Hindlimb muscle (tissue), 1 donor: ENCODE data around the gene FKBP1A. TPM values are rescaled to one million over a fixed set of nuclear protein-coding genes. Genes with fewer than 3 reads are reported as not detected.

Experiments used
- DNase-seq: peaks from one replicate; pipeline ENCODE4 v3.0.0-alpha.2; 2013
- polyA plus RNA-seq: library from polyadenylated mRNA; unstranded; fragments of 120-200 nt; gene quantifications from one replicate; pipeline ENCODE4 v1.2.1, GENCODE V29; 2013; ENCODE audit not compliant: insufficient read length

FKBP1A gene
- polyA plus RNA-seq = 257 TPM

GRCh38 chr20:1392693-1393506 is at the start of gene FKBP1A:
Gene FKBP1A (minus strand): TSS chr20:1393054. CDS start chr20:1392998, 56 bp downstream.
- DNase-seq = peak; percentile 99

DNA sequence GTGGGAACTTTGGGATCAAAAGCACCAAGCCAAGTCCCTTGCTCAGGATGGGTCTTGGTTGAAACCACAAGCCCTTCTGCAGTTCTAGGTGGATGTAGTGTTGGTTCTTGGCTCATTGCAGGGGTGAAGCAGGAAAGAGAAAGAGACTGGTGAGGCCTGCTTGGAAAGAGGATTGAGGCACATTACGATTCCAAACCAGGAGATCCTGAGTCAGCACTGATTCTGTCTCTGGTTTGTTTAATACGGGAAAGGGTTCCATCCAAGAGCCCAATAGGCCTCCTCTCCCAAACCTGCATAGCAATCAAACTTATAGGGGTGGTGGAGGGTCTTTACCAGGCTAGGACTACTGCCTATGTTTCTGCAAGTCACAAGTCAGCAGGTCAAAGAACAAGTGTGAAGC is 49.5 kb upstream of the FKBP1A start:
- DNase-seq = no peak

- no peak for DNase-seq
Observed at GRCh38 chr20:1441133-1441532, 48.3 kb upstream of the FKBP1A start.

DNA sequence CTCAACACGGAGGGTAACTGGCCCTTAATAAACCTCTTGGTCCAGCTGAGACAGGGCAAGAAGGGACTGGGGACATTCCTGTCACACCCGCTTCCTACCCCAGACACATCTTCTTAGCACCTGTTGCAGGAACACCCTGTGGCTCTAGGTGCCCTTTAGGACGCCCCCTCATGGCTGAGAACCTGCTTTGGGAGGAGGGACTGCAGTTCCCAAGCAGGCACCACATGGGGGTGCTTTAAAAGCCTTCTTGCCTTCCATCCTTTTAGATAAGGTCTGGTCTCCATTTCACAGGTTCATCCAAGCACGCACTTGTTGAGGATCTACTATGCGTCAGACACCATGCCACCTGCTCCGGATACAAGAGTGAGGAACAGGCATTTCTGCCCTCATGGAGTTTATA is 47.2 kb upstream of the FKBP1A start:
- DNase-seq = no peak

- DNase-seq = no peak
Observed at GRCh38 chr20:1438361-1438760, 45.5 kb upstream of the FKBP1A start.

DNA sequence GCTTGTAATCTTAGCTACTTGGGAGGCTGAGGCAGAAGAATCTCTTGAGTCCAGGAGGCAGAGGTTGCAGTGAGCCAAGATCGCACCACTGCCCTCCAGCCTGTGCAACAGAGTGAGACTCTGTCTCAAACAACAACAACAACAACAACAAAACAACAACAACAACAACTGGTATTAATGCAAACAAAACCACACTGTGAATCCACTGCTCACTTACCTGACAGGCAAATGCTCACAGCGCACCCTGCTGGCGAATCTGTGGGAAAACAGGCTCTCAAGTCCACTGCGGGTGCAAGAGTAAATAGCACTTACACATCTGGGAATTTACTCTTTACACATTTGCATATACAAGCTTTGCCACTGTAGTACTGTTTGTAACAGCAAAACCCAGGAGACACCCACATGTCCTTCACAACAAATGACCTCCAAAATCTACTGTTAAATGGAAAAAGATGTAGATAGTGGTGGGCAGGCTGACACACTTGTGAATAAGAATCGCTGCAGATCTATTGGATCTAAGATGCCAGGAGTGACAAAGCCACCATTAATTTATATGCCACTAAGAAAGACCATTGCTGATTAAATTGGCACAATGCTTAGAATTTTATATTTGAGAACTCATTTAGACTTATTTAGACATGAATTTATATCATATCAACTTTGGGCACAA is 44.5 kb upstream of the FKBP1A start:
- peak; percentile 63 for DNase-seq

GRCh38 chr20:1436263-1436662 is 43.4 kb upstream of the FKBP1A start:
- no peak for DNase-seq

- DNase-seq = no peak
Observed at GRCh38 chr20:1435337-1435699, 42.5 kb upstream of the FKBP1A start.

- no peak for DNase-seq
Observed at GRCh38 chr20:1434571-1435336, 41.9 kb upstream of the FKBP1A start.

GRCh38 chr20:1431158-1431557 is 38.3 kb upstream of the FKBP1A start:
- DNase-seq = no peak

- peak; percentile 26 for DNase-seq
Observed at GRCh38 chr20:1430004-1430451, 37.2 kb upstream of the FKBP1A start.

DNA sequence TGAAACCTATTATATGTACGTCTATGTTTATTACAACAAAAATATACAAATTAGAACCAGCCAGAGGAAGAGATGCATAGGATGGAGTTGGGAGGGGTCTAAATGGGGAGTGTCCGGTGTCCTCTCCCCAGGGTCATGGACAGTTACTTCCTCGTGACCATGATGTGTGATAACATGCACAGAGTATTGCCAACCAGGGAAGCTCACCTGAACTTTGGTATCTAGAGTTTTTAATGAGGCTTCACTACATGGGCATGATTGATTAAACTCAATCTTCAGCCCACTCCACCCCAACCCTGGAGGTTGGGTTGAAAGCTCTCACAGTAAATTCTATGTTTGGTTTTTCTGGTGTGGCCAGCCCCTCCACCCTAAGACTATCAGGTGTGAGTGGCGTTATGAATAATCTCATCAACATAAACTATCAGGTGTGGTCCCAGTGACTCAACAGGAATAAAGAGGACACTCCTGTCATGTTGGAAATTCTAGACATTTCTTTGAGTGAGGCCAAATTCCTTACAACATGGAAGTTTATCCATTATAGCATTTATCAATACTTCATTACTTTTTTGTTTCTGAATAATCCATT is 36.4 kb upstream of the FKBP1A start:
- DNase-seq = no peak

DNA sequence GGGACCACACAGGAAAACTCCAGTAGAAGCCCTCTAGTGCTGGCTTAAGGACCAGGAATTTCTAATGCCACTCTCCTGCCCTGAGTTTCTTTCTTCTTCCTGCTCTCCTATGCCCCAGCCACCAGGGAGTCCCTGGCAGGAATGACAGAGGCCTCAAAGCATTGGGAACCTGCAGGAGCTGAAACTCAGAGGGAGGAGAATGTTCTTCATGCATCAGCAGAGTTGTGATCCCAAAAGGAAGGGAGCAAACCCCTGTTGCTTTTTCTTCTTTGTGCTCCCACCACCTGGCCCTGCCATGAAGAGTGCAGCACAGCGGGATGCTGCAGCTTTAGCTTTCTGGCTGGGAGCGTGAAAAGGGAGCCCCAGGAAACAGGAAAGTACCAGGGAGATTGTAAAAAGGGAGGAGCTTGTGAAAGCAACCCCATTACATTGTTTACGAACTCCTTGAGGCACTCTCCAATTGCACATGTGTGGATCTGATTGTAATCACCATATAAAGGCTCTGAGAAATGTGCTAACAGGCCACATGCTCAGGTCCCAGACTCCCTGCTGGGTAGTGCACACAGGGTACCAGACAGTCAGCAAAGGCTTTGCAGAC is 34.7 kb upstream of the FKBP1A start:
- DNase-seq = no peak

GRCh38 chr20:1426231-1426849 is 33.5 kb upstream of the FKBP1A start:
- DNase-seq = no peak

GRCh38 chr20:1424336-1424735 is 31.5 kb upstream of the FKBP1A start:
- no peak for DNase-seq

- peak; percentile 8 for DNase-seq
Observed at GRCh38 chr20:1423625-1424106, 30.8 kb upstream of the FKBP1A start.

- DNase-seq = no peak
Observed at GRCh38 chr20:1423206-1423605, 30.4 kb upstream of the FKBP1A start.

DNA sequence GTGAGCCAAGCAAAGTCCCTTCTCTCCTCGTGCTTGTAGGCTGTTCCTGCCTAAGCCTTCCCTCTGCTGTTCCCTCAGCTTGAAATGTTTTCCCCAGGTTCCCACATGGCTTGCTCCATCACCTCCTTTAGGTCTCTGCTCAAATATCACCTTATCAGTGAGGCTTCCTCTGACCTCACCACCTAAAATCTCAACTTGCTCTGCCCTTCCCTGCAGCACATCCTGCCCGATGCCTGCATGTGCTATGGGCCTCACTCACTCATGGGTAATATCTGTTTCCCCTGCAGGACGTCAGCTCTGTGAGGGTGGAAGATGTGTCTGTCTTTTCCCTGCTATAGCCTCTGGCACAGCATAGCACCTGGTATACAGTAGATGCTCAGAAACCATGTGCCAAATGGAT is 29.9 kb upstream of the FKBP1A start:
- no peak for DNase-seq

GRCh38 chr20:1420066-1420465 is 27.2 kb upstream of the FKBP1A start:
- no peak for DNase-seq

DNA sequence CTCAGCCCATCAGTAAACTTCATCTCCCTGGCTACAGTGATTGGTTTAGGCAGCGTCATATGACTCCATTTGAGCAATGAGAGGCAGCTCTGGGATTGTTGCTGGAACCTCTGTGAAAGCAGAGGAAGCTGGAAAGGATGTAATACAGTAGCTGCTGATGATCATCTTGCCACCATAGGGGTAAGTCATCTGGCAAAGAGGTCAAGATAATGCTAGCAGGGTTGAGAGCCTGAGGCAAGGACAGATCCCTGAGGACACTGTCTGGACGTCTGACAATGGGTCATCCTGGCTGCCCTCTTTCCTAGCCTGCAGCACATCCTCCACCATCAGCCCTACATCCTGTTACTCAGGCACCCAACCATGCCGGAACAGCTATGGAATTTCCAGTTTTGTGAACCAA is 25.5 kb upstream of the FKBP1A start:
- no peak for DNase-seq

- no peak for DNase-seq
Observed at GRCh38 chr20:1417790-1418189, 24.9 kb upstream of the FKBP1A start.

DNA sequence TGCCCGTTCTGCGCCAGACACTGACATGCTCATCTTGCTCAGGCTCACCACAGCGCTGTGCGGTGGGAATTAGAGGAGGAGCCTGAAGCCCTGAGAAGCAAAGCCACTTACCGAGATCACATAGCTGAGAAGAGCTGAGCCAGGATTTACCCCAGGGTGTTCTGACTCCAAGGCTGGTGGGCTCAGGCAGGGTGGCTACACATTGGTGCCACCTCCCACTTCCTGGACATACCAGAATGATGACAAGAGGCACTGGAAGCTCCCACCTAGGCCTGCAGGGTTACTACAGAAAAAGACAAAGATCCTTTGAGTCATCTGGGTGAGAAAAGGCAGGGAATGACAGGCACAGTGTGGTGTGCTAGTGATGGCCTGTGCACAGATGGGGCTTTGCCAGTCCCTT is 24.4 kb upstream of the FKBP1A start:
- no peak for DNase-seq
